Mammary epithelial cell (primary cell): ENCODE data around the gene COG8.

ENCODE experiments used
- EZH2 ChIP-seq: IDR thresholded peaks from 2 replicates; pipeline ENCODE4 v1.6.1; 2012; ENCODE audit warnings: low read length, inconsistent platforms, borderline replicate concordance
- TF ChIP-seq, protein P1 (sequence below), 2 donors: IDR thresholded peaks in 1 of 2; conservative IDR thresholded peaks in 1 of 2; 2 replicates each; pipeline ENCODE4 v1.5.1; 2011 to 2012; ENCODE audit warnings: inconsistent platforms in 2 of 2, low read length in 2 of 2, mild to moderate bottlenecking in 2 of 2, control low read depth in 1 of 2, low read depth in 1 of 2; ENCODE audit not compliant: insufficient read depth in 1 of 2; ENCODE audit errors: extremely low read depth in 1 of 2

- TF ChIP-seq, protein P1, sequence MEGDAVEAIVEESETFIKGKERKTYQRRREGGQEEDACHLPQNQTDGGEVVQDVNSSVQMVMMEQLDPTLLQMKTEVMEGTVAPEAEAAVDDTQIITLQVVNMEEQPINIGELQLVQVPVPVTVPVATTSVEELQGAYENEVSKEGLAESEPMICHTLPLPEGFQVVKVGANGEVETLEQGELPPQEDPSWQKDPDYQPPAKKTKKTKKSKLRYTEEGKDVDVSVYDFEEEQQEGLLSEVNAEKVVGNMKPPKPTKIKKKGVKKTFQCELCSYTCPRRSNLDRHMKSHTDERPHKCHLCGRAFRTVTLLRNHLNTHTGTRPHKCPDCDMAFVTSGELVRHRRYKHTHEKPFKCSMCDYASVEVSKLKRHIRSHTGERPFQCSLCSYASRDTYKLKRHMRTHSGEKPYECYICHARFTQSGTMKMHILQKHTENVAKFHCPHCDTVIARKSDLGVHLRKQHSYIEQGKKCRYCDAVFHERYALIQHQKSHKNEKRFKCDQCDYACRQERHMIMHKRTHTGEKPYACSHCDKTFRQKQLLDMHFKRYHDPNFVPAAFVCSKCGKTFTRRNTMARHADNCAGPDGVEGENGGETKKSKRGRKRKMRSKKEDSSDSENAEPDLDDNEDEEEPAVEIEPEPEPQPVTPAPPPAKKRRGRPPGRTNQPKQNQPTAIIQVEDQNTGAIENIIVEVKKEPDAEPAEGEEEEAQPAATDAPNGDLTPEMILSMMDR (conservative IDR thresholded peaks at IDR 0.05 in 1 of 2, IDR thresholded peaks at IDR 0.05 in 1 of 2; ENCODE audit: extremely low read depth in 1 of 2, insufficient read depth in 1 of 2, low read depth in 1 of 2, low read length in 2 of 2) = no peak
- TF ChIP-seq EZH2 = no peak
These were observed 62.0 kb downstream of the COG8 start for GRCh38 chr16:69277413-69277812.
